HG03066 (cell line): ENCODE results near the gene SDHAF2.
"Not testable (repeated sequence)": the region's sequence is repeated elsewhere in the genome, so short reads cannot be mapped to it uniquely, and the experiment has no call there.

Source experiments
- ATAC-seq: cut with Tn5 transposase; IDR thresholded peaks from one replicate; pipeline ENCODE4 v1.9.1; 2021; ENCODE audit warnings: low read depth; ENCODE audit not compliant: unreplicated experiment

SDHAF2 gene

DNA sequence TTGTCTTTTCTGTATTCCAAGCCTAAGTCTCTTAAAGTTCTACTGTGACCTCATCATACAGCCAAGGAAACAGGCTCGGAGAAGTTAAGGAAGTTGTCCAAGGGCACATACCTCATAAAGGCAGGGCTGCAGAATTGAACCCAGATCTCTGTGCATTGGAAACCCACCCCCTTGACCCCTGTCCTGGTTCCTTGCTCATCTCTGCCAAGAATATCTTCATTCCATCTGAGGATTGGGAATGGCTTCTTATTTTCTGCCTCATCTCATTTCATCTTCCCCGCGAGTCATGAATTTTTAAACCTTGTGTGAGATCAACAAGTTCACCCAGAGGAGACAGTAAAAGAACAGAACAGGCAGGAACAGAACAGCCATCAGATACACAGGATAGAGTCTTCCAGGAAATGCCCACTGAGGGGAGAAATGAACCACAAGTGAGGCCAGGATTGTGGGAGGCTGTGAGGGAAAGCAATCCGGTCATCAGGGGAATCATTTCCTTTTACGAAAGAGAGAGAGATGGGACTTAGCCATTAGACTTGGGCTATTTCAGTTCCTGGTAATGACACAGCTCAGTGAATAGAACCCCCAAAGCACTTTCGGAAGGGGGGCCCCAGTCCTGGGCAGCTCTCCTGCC lies 44.2 kb downstream of the SDHAF2 start:
- no peak for ATAC-seq

DNA sequence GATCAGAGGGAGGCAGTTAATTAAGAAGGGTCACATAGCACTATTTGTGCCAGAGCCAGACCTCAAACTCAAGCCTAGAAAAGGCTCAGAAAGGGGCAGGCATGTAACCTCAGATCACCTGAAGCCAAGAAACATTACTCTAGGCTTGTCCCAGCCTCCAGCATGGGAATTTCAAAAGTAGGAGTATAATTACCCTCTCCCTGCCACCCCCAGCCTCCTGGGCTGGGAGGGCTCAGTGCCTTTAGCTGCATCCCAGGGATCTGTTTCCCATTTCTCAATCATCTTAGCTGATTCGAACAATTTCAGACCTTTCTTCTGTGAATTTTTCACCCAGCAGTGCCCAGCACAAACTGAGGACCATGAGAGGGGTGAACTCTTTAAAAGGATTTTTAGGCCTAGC lies 45.5 kb downstream of the SDHAF2 start:
- ATAC-seq = no peak

DNA sequence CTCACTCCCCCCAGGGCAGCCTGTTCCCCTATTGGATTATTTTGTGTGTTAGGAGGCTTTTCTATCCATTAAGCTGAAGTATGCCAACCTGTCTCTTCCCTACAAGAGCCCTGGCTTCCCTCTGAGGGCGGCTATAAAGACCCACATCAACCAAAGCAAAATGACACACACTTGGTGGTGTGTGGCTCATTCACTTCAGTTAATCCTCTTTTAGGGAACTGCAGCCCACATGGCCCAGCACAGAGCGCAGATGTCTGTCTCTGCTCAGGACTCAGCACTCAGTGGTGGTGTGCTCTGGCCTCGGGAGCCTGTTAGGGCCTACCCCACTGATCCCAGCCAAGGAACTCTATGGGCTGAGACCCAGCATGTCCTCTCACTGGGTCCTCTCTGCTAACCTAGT lies 46.4 kb downstream of the SDHAF2 start:
- no peak for ATAC-seq

DNA sequence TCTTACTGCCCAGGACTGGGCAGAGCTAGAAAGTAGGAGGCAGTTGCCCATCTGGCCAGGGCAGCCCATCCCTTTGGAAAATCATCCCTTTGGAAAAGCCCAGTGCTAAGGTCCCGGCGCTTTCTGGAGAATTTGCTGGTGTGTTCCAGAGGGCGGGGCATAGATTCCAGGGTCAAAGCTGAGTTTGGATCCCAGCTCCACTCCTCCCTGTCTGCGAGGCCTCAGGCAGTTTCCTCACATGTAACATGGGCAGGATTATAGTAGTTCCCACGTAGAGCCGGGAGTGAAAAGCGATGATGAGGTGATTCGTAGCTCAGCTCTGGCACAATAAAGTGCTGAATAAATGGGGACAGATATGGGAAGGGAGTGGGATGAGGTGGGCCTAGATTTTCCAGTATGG lies 47.2 kb downstream of the SDHAF2 start:
- ATAC-seq = no peak

DNA sequence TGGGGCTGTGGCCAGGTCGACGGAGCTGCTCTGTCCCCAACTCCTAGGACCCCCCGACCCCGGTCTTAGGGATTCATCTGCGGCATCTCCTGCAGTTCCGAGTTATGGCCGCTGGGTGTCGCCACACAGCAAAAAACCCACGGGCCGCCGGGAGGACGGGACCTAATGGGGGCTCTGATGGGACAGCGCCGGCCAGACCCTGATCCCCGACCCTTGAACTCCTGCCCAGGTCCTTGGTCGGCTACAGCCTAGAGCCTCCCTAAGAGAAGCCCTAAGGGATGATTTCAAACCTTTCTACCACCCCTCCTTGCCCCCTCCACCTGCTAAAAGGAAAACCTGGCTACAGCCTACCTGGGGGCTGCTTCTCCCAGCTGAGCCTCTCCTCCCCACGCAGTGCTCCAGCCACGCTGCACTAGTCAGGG lies 47.8 kb downstream of the SDHAF2 start:
- ATAC-seq = no peak

DNA sequence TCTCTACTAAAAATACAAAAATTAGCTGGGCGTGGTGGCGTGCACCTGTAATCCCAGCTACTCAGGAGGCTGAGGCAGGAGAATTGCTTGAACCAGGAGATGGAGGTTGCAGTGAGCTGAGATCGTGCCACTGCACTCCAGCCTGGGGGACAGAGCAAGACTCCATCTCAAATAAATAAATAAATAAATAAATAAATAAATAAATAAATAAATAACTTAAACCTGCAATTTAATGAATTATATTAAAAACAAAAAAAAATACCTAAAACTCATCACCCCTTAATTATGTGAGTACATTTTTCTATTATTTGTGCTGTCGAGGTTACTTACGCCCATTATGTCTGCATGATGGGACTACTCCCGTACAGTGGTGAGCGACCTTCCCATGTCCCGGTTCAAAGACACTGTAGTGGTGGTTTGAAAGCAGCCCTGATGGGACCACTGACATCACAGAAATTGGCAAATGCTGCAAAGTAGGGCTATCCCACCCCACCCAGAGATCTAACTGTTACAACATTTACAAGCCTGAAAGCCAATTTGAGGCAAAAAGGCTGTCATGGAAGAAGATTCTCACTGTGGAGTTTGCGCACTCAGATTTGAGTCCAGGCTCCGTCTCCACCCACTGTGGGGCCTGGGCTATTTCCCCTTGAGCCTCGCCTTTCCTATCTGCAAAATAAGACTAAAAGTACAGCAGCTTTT lies 49.6 kb downstream of the SDHAF2 start:
- ATAC-seq = not testable (repeated sequence)

DNA sequence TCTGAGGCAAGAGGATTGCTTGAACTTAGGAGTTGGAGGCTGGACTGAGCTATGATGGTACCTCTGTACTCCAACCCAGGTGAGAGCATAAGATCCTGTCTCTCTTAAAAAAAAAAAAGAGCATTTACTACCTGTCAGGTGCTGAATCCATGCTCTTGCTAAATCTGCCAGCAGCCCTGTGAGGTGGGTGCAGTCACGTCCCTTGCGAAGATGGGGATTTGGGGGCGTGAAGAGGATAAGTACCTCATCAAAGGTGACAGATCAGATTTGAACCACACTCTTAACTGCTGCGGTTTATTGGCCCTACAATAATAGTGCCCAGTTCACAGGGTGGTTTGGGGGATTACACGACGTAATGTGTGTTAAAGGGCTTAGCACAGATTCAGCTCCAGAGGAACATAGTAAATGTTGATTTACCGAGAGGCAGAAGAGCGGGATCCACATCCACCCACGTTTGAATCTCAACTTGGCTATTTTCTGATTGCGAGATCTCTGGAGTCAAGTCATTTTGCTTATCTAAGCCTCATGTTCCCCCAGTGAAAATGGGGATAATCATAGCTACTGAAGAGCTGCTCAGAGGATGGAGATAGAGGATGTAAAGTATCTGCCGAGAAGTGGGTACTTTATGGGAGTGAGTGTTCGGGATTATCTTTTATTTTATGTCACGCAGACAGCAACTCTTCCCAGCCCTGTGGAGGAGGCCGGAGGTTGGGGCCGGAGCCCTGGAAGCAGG lies 50.5 kb downstream of the SDHAF2 start:
- ATAC-seq = no peak

DNA sequence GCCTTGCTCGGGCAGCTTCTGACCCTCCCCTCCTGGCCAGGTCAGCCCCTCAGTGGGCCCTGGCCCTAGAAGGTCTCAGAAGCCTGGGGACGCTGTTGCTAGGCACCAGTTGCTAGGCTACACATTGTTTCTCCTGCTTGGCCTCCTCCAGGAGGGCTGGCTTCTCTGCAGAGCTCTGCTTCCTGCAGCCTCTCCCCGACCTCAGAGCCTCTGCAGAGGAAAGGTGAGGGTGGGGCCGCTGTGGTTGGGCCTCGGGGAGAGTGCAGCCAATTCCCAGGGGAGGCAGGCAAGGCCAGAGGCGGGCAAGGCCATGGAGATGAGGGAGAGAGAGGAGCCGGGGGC lies 51.0 kb downstream of the SDHAF2 start:
- no peak for ATAC-seq

DNA sequence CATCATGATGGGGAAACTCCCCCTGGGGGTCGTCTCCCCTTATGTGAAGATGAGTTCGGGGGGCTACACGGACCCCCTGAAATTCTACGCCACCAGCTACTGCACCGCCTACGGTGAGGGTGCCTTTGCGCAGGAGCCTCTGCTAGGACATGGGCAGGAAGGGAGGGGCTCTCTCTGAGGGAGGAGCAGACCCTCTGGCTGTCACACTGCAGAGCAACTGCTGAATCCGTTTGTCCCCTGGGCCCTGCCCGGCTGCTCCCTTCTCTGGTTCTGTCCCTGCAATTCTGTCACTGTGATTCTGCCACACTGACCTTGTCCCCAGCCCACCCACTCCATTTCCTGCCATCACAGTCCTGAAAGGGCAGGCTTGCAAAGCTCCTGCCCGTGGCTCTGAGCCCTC lies 51.9 kb downstream of the SDHAF2 start:
- ATAC-seq = no peak

DNA sequence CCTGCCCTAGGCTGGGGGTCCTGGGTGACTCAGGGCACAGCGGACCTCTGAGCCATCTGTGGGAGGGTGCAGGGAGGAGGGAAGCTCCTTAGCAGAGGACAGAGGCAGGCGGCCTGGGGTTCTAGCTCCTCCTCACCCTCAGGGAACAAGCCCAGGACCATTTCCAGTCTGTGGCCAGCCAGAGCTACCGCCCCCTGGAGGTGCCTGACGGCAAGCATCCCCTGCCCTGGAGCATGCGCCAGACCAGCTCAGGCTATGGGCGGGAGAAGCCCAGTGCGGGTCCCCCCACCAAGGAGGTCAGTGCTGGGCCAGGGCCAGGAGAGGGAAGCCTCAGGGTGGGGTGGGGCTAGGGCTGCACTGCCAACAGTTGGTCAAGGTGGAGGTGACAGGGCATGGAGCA lies 52.6 kb downstream of the SDHAF2 start:
- no peak for ATAC-seq

DNA sequence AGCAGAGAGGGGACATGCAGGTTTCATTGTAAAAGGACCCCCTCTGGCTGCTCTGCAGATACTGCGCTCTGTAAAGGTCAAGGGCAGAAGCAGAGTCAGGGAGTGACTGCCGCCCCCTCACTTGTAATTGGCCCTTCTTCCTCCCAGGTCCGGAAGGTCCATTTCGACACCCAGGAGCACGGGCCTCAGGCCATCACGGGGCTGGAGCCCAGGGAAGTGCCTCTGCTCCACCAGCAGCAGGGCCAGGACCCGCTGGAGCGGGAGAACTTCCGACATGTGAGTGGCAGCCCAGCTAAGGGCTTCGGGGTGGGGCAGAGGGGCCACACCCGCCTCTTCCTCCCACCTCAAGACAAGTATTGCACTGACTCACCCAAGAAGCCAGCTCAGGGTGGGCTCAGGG lies 54.6 kb downstream of the SDHAF2 start:
- ATAC-seq = no peak

DNA sequence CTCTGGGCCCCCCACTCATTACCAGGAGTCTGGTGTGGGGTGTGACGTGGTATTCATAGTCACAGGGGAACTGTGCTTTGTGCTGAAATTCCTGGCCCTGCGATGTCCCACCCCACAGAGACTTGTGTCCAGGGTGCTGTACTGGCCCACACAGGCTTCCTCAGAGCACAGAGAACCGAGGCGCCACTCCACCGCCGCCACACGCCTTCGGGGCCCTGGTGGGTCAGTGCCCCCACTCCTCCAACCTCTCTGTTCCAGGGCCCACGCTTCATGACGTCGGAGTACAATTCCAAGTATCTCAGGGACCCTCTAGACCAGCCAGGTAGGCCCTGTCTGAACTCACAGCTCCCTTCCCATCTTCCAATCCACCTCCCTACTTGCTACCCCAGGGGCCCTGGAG lies 55.2 kb downstream of the SDHAF2 start:
- ATAC-seq = no peak

DNA sequence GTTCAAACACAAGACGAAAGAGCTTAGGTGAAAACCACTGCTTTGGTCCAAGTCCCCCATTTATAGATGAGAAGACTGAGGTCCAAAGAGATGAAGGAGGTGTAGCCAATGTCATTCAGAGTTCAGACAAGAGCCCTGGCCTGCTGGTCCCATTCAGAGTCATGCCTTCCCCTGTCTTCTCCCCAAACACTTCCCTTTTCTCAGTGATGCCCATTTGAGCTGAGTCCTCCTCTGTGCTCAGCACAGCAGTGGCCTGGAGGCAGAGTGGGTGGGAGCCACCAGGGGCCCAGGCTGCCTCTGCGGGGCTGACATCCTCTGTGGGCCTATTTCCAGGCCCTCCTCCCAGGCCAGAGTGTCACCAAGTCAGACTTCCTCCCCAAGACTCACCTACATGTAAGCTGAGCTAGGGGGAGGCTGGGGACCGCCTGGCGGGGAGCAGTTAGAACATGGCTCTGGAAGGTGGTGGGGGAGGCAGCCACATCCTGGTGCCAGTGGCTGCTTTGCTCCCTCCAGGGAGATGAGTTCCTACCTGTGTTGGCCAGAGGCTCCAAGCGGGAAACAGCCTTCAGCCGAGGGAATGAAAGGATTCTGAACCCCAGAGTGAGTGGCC lies 56.2 kb downstream of the SDHAF2 start:
- no peak for ATAC-seq

DNA sequence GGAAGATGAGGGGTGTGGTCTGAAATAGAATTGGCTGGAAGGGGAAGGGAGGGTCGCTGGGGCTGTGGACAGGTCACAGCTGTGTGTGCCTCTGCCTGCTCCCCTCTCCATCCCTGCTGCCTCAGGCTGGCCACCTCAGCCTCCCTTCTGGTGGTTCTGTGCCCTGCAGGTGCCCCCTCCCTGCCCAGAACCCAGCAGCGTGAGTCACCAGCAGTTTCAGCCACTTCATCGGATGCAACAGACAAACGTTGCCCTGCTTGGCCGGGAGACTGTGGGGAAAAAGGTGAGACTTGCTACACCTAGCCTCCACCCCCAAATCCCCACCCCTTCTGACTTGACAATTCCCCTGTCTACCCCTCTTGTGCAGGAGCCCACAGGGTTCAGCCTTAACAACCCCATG lies 56.9 kb downstream of the SDHAF2 start:
- ATAC-seq = no peak

DNA sequence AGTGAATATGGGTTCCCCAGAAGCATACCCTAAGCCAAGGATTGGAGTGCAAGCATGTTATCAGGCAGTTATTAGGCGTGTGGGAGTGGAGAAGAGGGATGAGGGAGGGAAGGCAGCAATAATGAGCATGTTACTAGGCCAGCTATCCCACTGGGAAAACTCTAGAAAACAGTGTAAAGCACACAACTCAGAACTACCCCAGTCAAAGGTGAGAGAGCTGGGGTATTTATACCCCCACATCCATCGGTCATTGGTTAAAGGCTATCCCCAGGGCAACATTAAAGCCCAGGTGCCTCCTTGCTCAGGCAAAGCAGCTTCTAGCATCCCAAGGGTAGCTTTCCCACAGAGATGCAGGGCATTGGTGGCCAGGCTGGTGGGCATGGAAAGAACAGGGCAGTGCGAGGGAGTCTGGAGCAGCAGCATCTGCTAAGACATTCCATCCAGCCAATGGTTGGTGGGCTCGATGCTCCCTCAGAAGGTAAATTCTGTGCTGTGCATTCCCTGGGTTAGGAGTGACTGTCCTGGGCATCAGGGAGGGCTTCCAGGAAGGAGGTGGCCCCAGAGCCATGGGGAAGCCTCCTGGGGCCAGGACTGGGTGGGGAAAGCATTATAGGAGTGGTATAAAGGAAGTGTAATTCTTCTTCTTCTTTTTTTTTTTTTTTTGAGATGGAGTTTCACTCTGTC lies 57.6 kb downstream of the SDHAF2 start:
- ATAC-seq = no peak

DNA sequence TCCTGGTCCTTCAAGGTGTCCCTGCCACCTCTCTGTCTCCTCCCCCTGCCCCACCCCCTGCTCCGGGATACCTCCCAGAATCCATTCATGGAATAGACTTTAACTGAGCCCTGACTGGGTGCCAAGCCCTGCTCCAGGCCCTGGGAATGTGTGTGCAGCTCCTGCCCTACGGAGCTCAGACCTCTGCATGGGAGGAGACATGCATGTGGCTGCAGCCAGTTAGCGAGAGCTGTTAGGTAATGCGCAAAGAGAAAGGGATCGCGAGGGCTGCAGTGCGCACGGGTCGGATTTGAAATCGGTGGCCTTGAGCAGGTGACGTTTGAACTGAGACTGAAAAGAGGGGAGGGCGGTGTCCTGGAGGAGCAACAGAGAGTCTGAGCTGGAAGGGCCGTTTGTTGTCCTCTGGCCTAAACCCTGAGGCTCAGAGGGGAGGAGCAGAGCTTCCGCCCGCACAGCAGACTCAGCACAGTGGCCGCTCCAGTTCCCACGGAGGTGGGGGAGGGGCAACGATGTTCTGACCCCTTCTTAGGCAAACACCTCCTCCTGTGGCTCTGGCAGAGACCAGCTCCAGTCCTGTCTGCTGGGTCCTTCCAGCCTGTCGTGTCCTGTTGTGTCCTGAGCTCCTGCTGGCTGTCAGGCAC lies 58.8 kb downstream of the SDHAF2 start:
- ATAC-seq = no peak

DNA sequence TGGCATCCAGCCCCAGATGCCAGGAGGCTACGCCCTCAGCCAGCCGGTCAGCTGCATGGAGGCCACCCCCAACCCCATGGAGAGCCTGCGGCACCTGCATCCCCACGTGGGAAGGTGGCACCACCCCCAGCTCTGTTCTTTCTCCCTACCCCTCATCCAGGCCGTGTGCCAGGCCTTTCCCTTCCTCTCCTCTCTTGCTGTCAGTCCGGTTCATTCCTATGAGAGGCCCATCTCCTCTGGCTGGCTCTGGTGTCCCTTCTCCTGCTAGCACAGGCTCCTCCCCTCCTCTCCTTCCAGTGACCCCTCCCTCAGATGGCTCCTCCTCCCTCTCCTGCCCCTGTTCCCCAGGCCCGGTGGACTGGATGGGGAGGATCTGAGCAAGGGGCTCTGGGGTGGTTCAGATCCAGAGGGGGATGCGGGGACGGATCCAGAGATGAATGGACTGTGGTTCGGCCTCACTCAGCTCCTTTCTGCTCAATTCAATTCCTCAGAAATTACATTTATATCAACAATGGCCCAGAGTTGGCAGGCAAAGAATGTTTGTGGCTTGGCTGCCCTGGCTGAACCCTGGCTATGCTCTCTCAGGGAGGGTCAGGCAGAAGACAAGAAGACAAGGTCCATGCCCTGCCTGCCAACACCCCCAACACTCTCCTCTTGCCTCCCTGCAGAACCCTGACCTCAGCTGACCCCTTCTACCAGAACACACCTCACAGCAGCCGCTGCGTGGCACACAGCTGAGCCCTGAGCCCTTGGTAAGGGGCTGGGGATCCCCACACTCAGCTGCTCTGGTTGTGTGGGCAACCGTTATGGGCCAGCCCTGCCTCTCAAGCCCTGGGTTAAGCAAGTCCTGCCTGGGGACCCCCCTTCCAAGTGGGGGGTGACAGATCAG lies 60.2 kb downstream of the SDHAF2 start:
- no peak for ATAC-seq

DNA sequence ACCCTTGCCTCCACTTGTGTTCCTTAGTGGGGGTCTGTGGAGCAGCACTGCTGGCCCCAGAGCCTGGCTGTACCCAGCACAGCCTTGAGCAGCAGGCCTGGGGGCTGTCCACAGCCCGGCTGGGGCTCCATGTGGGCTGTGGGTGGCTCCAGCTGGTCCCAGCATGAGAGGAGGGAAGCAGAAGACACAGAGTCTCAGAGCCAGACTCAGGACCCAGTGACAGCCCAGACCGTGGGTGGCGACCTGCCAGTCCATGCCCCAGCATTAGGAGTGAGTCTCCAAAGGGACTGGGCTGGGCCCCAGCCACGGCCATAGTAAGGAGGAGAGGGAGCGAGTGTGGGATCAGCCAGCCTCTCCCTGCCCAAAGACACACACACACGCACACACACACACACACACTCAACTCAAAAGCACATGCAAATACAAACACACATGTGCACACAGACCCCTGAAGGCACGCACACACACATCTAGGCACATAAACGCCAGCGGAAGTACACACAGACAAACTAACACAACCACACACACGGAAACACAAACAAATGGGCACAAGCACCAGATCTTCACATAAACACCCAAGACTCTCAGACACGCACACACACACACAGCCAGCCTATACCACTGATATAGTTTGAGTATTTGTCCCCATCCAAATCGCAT lies 61.9 kb downstream of the SDHAF2 start:
- no peak for ATAC-seq

DNA sequence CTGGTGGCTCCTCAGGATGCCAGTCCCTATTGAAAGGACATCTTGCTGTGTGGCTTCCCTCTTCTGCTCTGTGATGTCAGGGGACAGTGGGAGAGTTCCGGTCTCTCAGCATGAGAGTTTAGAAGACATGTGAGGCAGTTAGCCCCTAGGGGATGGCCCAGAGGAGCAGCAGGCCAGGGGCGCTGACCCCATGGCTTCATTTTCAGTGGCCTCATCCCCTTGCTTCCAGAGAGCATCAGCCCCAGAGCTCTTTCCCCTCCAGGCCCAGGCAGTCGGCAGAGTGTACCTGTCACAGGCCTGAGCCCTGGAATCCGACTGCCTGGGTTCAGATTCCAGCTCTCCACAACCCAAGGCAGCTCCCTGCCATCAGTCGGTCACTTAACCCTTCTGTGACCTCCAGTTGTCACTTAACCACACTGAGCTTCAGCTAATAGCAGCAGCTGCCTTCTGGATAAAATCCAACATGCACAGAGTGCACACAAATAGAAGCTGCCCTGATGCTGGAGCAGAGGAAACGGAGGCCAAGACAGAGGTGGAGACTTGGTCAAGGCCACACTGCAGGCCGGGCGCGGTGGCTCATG lies 64.5 kb downstream of the SDHAF2 start:
- no peak for ATAC-seq
